SK-N-MC (cell line): Measurements from ENCODE around the gene DIAPH3.

Source experiments
- EZH2 ChIP-seq: fragments of 200-600 bp; sonication (generic); IDR thresholded peaks from one replicate; pipeline ENCODE4 v1.6.1; 2017; ENCODE audit warnings: antibody characterized with exemption
- POLR2AphosphoS5 ChIP-seq: IDR thresholded peaks from 2 replicates; pipeline ENCODE4 v1.6.1; 2012; ENCODE audit warnings: mild to moderate bottlenecking, low read depth, low read length, borderline replicate concordance

DNA sequence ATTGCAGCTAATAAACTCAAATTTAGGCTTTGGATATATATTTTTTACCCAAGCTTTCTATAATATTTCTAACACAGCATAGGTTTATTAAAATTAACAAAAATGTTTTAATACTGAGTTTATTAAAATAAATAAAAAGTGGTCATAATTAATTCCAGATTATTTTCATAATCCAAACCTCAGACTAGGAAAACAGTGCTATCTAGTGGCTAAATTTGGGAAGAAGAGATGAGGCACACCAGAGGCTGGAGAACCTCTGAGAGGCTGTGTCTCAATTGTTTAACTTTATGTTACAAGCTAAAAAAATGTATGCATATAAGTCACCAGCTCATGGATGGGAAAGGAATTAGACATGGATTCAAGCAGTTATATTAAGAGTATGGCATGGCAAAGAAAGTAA is 392.5 kb downstream of the DIAPH3 start:
- TF ChIP-seq POLR2AphosphoS5 (no peak), EZH2 (no peak)
